ENCODE results near the gene ZFAND3. TPM values are rescaled to one million over a fixed set of nuclear protein-coding genes. Genes with fewer than 3 reads are reported as not detected.

ZFAND3 gene
- total RNA-seq, 1 experiment from 2014 or later = 75.0 TPM

- Mint-ChIP-seq H3K4me3 (ENCODE audit: low read depth, unreplicated experiment) (no peak overlapping the region), H3K27me3 (ENCODE audit: unreplicated experiment) (no peaks in the 10 kb centered on the region), H3K27ac (ENCODE audit: unreplicated experiment) (no peak overlapping the region), H3K36me3 (ENCODE audit: insufficient read depth, unreplicated experiment) (peaks cover 5% of the 10 kb centered on the region), H3K4me1 (ENCODE audit: low read depth, unreplicated experiment) (peaks cover 24% of the 10 kb centered on the region), H3K9me3 (ENCODE audit: low read depth, unreplicated experiment) (no peaks in the 10 kb centered on the region)
- TF ChIP-seq CTCF (IDR thresholded peaks at IDR 0.05; ENCODE audit: unreplicated experiment) = no peak
- intact Hi-C loops (cut with micrococcal nuclease; ENCODE audit: unreplicated experiment) = no loop called here
- CTCF ChIA-PET = no interaction called here
- no peak for DNase-seq
- BruUV-seq (replicated peaks) = no TSS peak
Measured at GRCh38 chr6:38180586-38180985, 361.1 kb downstream of the ZFAND3 start.

DNA sequence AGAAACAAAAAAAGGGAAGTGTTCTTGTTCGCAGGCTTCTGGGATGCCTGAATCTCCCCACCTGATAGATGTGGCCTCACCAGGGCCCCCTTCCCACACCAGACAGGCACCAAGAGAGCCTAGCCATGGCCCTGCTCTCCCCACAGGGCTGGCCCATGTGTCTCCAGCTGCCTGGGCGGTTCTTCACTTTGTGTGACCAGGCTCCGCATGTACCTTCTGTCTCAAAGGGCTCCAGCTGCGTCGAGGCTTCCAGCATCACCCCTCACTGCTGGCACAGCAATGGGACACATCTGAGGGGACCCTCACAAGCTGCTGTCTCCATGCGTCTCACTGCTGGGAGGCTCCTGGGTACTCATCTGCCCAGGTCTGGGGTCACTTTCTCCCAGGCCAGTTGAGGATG is 362.9 kb downstream of the ZFAND3 start:
- Mint-ChIP-seq H3K27ac (ENCODE audit: unreplicated experiment) (no peak overlapping the region), H3K36me3 (ENCODE audit: insufficient read depth, unreplicated experiment) (peaks cover under 1% of the 10 kb centered on the region), H3K9me3 (ENCODE audit: low read depth, unreplicated experiment) (no peaks in the 10 kb centered on the region), H3K27me3 (ENCODE audit: unreplicated experiment) (no peaks in the 10 kb centered on the region), H3K4me1 (ENCODE audit: low read depth, unreplicated experiment) (peaks cover 11% of the 10 kb centered on the region), H3K4me3 (ENCODE audit: low read depth, unreplicated experiment) (no peak overlapping the region)
- no peak for TF ChIP-seq CTCF (IDR thresholded peaks at IDR 0.05; ENCODE audit: unreplicated experiment)
- BruUV-seq (replicated peaks) = no TSS peak
- intact Hi-C loops (cut with micrococcal nuclease; ENCODE audit: unreplicated experiment) = no loop called here
- CTCF ChIA-PET = interaction anchor here (0.6 kb wide), 1 partner anchor 1421 kb away, joined by 3 read pairs; no protein-coding TSS in a partner anchor
- DNase-seq = no peak

- no peak for TF ChIP-seq CTCF (IDR thresholded peaks at IDR 0.05; ENCODE audit: unreplicated experiment)
Measured at GRCh38 chr6:38183856-38184584, 364.5 kb downstream of the ZFAND3 start.

GRCh38 chr6:38184585-38185080 is 365.1 kb downstream of the ZFAND3 start:
- no peak for DNase-seq
- intact Hi-C loops (cut with micrococcal nuclease; ENCODE audit: unreplicated experiment) = no loop called here
- H3K4me3 Mint-ChIP-seq (ENCODE audit: low read depth, unreplicated experiment) = no peak overlapping the region
- H3K4me1 Mint-ChIP-seq (ENCODE audit: low read depth, unreplicated experiment) = no peaks in the 10 kb centered on the region
- BruUV-seq (replicated peaks) = no TSS peak
- H3K27ac Mint-ChIP-seq (ENCODE audit: unreplicated experiment) = no peak overlapping the region
- CTCF ChIA-PET = interaction anchor here (0.6 kb wide), 1 partner anchor 304 kb away, joined by 4 read pairs; no protein-coding TSS in a partner anchor
- TF ChIP-seq CTCF (IDR thresholded peaks at IDR 0.05; ENCODE audit: unreplicated experiment) = no peak
- no peaks in the 10 kb centered on the region for H3K36me3 Mint-ChIP-seq (ENCODE audit: insufficient read depth, unreplicated experiment)
- H3K27me3 Mint-ChIP-seq (ENCODE audit: unreplicated experiment) = no peaks in the 10 kb centered on the region
- no peaks in the 10 kb centered on the region for H3K9me3 Mint-ChIP-seq (ENCODE audit: low read depth, unreplicated experiment)

More at GRCh38 chr6:38183856-38184584, 364.5 kb downstream of the ZFAND3 start:
- DNase-seq = no peak
- no peaks in the 10 kb centered on the region for H3K27me3 Mint-ChIP-seq (ENCODE audit: unreplicated experiment)
- no peaks in the 10 kb centered on the region for H3K36me3 Mint-ChIP-seq (ENCODE audit: insufficient read depth, unreplicated experiment)
- no TSS peak for BruUV-seq (replicated peaks)
- CTCF ChIA-PET = interaction anchor here (0.6 kb wide), 2 partner anchors 35 to 304 kb away, joined by 4 to 6 read pairs; no protein-coding TSS in a partner anchor
- no peaks in the 10 kb centered on the region for H3K4me1 Mint-ChIP-seq (ENCODE audit: low read depth, unreplicated experiment)
- H3K27ac Mint-ChIP-seq (ENCODE audit: unreplicated experiment) = no peak overlapping the region
- no peak overlapping the region for H3K4me3 Mint-ChIP-seq (ENCODE audit: low read depth, unreplicated experiment)
- H3K9me3 Mint-ChIP-seq (ENCODE audit: low read depth, unreplicated experiment) = no peaks in the 10 kb centered on the region
- intact Hi-C loops (cut with micrococcal nuclease; ENCODE audit: unreplicated experiment) = no loop called here

Measured in Calu3 (cell line).